HepG2 (cell line): ENCODE data around the gene ZNF74. TPM values are rescaled to one million over a fixed set of nuclear protein-coding genes. Genes with fewer than 3 reads are reported as not detected.

Source experiments
- ARHGAP35 ChIP-seq: sonication (generic); formaldehyde crosslinking; IDR thresholded peaks from 2 replicates; pipeline ENCODE4 v1.9.0; 2022; ENCODE audit warnings: mild to moderate bottlenecking, inconsistent platforms, moderate library complexity, missing genetic modification reagents, borderline replicate concordance
- HNRNPLL ChIP-seq: fragments of 200-400 bp; formaldehyde crosslinking; IDR thresholded peaks from 2 replicates; pipeline ENCODE4 v1.6.1; 2017; ENCODE audit warnings: mild to moderate bottlenecking, low read depth, low read length; ENCODE audit not compliant: poor library complexity, severe bottlenecking
- IRF2 ChIP-seq: IDR thresholded peaks from 2 replicates; pipeline ENCODE4 v1.6.1; 2018; ENCODE audit warnings: missing genetic modification reagents, missing compliant biosample characterization
- RFXAP ChIP-seq: sonication (generic); formaldehyde crosslinking; IDR thresholded peaks from 2 replicates; pipeline ENCODE4 v1.4.0; 2020; ENCODE audit warnings: missing genetic modification reagents, borderline replicate concordance
- SAP130 ChIP-seq: IDR thresholded peaks from 2 replicates; pipeline ENCODE4 v1.6.1; 2016; ENCODE audit warnings: low read depth
- SNAPC2 ChIP-seq: sonication (generic); formaldehyde crosslinking; IDR thresholded peaks from 2 replicates; pipeline ENCODE4 v1.8.1; 2022; ENCODE audit warnings: mild to moderate bottlenecking, missing genetic modification reagents
- XBP1 ChIP-seq: sonication (generic); formaldehyde crosslinking; IDR thresholded peaks from 2 replicates; pipeline ENCODE4 v1.5.0; 2020; ENCODE audit warnings: missing genetic modification reagents
- ZFP41 ChIP-seq: sonication (generic); formaldehyde crosslinking; IDR thresholded peaks from 2 replicates; pipeline ENCODE4 v1.4.0; 2020; ENCODE audit warnings: mild to moderate bottlenecking, missing genetic modification reagents, borderline replicate concordance
- ZNF598 ChIP-seq: sonication (generic); formaldehyde crosslinking; IDR thresholded peaks from 2 replicates; pipeline ENCODE4 v1.5.1; 2020; ENCODE audit warnings: mild to moderate bottlenecking, missing genetic modification reagents, borderline replicate concordance
- ZNF772 ChIP-seq: sonication (generic); formaldehyde crosslinking; IDR thresholded peaks from 2 replicates; pipeline ENCODE4 v1.5.0; 2020; ENCODE audit warnings: mild to moderate bottlenecking, missing genetic modification reagents
- ZNF879 ChIP-seq: sonication (generic); formaldehyde crosslinking; IDR thresholded peaks from 2 replicates; pipeline ENCODE4 v1.8.1; 2023; ENCODE audit warnings: missing genetic modification reagents
- polyA plus RNA-seq, 8 experiments: library from polyadenylated mRNA; depleted of rRNA in 3 of 8; stranded (reverse) in 7 of 8; unstranded in 1 of 8; fragments of >200 nt; fragmentation: Illumina TruSeq in 4 of 8; extraction: Trizol in 4 of 8; gene quantifications; 2 replicates each; pipeline versions ENCODE4 v1.2.1 to v1.2.3, GENCODE V29; 2011 to 2016; ENCODE audit warnings: low read depth in 4 of 8, missing spikeins in 1 of 8, mixed read lengths in 1 of 8; ENCODE audit not compliant: insufficient read depth in 1 of 8
- total RNA-seq, 5 experiments: library from RNA; depleted of rRNA; stranded (reverse); fragments of >200 nt; fragmentation: Illumina TruSeq; extraction: Trizol; gene quantifications; 2 replicates each; pipeline ENCODE4 v1.2.3, GENCODE V29; 2016; ENCODE audit warnings: low read depth in 1 of 5
- TF ChIP-seq, protein P1 (sequence below): sonication (generic); formaldehyde crosslinking; IDR thresholded peaks from 2 replicates; pipeline ENCODE4 v1.9.0; 2021; ENCODE audit warnings: missing genetic modification reagents, borderline replicate concordance
- TF ChIP-seq, protein P2 (sequence below): IDR thresholded peaks from 2 replicates; pipeline ENCODE4 v1.6.1; 2016; ENCODE audit warnings: missing genetic modification reagents, missing compliant biosample characterization
- TF ChIP-seq, protein P3 (sequence below): sonication (generic); formaldehyde crosslinking; IDR thresholded peaks from 2 replicates; pipeline ENCODE4 v1.4.0; 2020; ENCODE audit warnings: missing genetic modification reagents
- TF ChIP-seq, protein P4 (sequence below): sonication (generic); formaldehyde crosslinking; IDR thresholded peaks from 2 replicates; pipeline ENCODE4 v1.5.1; 2020; ENCODE audit warnings: mild to moderate bottlenecking, missing genetic modification reagents, moderate library complexity

The ZNF74 gene
- total and polyA plus RNA-seq, 2 of the 13 experiments (the other 11 are each of a cell fraction or from before 2014, with no cell fraction given): 6.3 to 9.1 TPM

DNA sequence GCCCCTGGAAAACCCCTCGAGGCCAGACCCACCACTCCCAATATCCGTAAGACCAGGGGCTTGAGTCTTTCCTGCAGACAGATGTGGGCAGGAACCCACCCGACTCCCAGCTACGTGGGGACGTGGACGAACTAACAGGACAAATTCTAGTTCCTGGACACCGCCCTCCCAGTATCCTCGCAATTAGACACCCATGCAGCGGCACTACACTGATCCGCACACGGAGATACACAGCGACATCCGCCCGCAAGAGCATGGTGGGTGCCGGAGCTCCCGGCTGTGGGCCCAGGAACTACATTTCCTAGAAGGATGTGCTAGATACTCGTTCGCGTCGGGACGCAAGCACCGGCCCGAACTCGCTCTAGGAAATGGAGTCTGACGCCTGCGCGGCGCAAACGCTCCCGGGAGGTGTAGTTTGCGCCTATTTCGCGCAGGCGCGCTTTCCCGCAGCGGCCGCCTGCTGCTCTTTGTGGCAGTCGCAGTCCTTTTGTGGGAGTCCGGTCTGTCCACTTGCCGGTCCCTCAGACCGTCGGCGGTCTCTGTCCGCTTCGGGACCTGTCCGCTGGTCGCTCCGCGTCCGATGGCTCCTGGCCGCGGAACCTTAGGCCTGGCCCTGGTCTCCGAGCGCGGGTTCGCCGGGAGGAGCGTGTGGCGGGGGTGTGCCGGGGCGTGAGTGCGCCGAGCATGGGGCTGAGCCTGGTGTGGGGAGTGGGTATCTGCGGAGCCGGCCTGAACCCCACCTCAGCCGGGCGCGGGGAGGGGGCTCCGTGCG lies at the start of gene ZNF74 (continued):
- TF ChIP-seq, protein P1, sequence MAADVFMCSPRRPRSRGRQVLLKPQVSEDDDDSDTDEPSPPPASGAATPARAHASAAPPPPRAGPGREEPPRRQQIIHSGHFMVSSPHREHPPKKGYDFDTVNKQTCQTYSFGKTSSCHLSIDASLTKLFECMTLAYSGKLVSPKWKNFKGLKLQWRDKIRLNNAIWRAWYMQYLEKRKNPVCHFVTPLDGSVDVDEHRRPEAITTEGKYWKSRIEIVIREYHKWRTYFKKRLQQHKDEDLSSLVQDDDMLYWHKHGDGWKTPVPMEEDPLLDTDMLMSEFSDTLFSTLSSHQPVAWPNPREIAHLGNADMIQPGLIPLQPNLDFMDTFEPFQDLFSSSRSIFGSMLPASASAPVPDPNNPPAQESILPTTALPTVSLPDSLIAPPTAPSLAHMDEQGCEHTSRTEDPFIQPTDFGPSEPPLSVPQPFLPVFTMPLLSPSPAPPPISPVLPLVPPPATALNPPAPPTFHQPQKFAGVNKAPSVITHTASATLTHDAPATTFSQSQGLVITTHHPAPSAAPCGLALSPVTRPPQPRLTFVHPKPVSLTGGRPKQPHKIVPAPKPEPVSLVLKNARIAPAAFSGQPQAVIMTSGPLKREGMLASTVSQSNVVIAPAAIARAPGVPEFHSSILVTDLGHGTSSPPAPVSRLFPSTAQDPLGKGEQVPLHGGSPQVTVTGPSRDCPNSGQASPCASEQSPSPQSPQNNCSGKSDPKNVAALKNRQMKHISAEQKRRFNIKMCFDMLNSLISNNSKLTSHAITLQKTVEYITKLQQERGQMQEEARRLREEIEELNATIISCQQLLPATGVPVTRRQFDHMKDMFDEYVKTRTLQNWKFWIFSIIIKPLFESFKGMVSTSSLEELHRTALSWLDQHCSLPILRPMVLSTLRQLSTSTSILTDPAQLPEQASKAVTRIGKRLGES (CRISPR knock-in tag): no peak
- TF ChIP-seq SNAPC2 (CRISPR knock-in tag) (no peak), ZNF772 (CRISPR knock-in tag) (peak; percentile 83), XBP1 (peak; percentile 29; the same call in 1 of the 2 replicates), SAP130 (CRISPR knock-in tag) (peak; percentile 79), ZNF598 (peak; percentile 41; the same call in 1 of the 2 replicates), IRF2 (peak; percentile 71), HNRNPLL (peak; percentile 93), RFXAP (CRISPR knock-in tag) (peak; percentile 82), ZNF879 (peak; percentile 27; the same call in 1 of the 2 replicates), ZFP41 (peak; percentile 88; the same call in 1 of the 2 replicates), ARHGAP35 (CRISPR knock-in tag) (no peak)
- TF ChIP-seq, protein P2, sequence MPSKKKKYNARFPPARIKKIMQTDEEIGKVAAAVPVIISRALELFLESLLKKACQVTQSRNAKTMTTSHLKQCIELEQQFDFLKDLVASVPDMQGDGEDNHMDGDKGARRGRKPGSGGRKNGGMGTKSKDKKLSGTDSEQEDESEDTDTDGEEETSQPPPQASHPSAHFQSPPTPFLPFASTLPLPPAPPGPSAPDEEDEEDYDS (CRISPR knock-in tag): peak; percentile 46; the same call in 1 of the 2 replicates
- TF ChIP-seq, protein P3, sequence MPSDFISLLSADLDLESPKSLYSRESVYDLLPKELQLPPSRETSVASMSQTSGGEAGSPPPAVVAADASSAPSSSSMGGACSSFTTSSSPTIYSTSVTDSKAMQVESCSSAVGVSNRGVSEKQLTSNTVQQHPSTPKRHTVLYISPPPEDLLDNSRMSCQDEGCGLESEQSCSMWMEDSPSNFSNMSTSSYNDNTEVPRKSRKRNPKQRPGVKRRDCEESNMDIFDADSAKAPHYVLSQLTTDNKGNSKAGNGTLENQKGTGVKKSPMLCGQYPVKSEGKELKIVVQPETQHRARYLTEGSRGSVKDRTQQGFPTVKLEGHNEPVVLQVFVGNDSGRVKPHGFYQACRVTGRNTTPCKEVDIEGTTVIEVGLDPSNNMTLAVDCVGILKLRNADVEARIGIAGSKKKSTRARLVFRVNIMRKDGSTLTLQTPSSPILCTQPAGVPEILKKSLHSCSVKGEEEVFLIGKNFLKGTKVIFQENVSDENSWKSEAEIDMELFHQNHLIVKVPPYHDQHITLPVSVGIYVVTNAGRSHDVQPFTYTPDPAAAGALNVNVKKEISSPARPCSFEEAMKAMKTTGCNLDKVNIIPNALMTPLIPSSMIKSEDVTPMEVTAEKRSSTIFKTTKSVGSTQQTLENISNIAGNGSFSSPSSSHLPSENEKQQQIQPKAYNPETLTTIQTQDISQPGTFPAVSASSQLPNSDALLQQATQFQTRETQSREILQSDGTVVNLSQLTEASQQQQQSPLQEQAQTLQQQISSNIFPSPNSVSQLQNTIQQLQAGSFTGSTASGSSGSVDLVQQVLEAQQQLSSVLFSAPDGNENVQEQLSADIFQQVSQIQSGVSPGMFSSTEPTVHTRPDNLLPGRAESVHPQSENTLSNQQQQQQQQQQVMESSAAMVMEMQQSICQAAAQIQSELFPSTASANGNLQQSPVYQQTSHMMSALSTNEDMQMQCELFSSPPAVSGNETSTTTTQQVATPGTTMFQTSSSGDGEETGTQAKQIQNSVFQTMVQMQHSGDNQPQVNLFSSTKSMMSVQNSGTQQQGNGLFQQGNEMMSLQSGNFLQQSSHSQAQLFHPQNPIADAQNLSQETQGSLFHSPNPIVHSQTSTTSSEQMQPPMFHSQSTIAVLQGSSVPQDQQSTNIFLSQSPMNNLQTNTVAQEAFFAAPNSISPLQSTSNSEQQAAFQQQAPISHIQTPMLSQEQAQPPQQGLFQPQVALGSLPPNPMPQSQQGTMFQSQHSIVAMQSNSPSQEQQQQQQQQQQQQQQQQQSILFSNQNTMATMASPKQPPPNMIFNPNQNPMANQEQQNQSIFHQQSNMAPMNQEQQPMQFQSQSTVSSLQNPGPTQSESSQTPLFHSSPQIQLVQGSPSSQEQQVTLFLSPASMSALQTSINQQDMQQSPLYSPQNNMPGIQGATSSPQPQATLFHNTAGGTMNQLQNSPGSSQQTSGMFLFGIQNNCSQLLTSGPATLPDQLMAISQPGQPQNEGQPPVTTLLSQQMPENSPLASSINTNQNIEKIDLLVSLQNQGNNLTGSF (CRISPR knock-in tag): 0 out of 2 replicates have a peak, but pooled peaks have one; percentile 54
- TF ChIP-seq, protein P4, sequence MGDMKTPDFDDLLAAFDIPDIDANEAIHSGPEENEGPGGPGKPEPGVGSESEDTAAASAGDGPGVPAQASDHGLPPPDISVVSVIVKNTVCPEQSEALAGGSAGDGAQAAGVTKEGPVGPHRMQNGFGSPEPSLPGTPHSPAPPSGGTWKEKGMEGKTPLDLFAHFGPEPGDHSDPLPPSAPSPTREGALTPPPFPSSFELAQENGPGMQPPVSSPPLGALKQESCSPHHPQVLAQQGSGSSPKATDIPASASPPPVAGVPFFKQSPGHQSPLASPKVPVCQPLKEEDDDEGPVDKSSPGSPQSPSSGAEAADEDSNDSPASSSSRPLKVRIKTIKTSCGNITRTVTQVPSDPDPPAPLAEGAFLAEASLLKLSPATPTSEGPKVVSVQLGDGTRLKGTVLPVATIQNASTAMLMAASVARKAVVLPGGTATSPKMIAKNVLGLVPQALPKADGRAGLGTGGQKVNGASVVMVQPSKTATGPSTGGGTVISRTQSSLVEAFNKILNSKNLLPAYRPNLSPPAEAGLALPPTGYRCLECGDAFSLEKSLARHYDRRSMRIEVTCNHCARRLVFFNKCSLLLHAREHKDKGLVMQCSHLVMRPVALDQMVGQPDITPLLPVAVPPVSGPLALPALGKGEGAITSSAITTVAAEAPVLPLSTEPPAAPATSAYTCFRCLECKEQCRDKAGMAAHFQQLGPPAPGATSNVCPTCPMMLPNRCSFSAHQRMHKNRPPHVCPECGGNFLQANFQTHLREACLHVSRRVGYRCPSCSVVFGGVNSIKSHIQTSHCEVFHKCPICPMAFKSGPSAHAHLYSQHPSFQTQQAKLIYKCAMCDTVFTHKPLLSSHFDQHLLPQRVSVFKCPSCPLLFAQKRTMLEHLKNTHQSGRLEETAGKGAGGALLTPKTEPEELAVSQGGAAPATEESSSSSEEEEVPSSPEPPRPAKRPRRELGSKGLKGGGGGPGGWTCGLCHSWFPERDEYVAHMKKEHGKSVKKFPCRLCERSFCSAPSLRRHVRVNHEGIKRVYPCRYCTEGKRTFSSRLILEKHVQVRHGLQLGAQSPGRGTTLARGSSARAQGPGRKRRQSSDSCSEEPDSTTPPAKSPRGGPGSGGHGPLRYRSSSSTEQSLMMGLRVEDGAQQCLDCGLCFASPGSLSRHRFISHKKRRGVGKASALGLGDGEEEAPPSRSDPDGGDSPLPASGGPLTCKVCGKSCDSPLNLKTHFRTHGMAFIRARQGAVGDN (CRISPR knock-in tag): peak; percentile 93
